Effector memory CD8-positive, alpha-beta T cell (primary cell): ENCODE data around the gene SDK1.
"Not testable (repeated sequence)": the region's sequence is repeated elsewhere in the genome, so short reads cannot be mapped to it uniquely, and the experiment has no call there.

Source experiments
- ATAC-seq: fragments of 150-1000 bp; cut with Tn5 transposase; replicated peaks from 2 replicates; pipeline ENCODE4 v1.10.0; 2021; ENCODE audit warnings: mild to moderate bottlenecking, moderate library complexity
- DNase-seq, 3 experiments: peaks; one replicate each; pipeline ENCODE4 v3.0.0; 2021
- H3K27ac Mint-ChIP-seq, 2 donors: one replicate each; pipeline ENCODE4 v1.8.0; 2022; ENCODE audit warnings: mild to moderate bottlenecking in 2 of 2, mixed read lengths in 2 of 2, moderate library complexity in 2 of 2
- H3K27me3 Mint-ChIP-seq, 2 donors: one replicate each; pipeline ENCODE4 v1.8.0; 2022; ENCODE audit warnings: mixed read lengths in 2 of 2
- H3K36me3 Mint-ChIP-seq: one replicate; pipeline ENCODE4 v1.8.0; 2022; ENCODE audit warnings: mild to moderate bottlenecking, moderate library complexity, mixed read lengths; ENCODE audit not compliant: insufficient read depth
- H3K4me1 Mint-ChIP-seq, 2 donors: one replicate each; pipeline ENCODE4 v1.8.0; 2022; ENCODE audit warnings: low read depth in 2 of 2, mixed read lengths in 2 of 2
- H3K4me3 Mint-ChIP-seq, 2 donors: one replicate each; pipeline ENCODE4 v1.8.0; 2022; ENCODE audit warnings: mild to moderate bottlenecking in 2 of 2, mixed read lengths in 2 of 2, moderate library complexity in 2 of 2
- H3K9me3 Mint-ChIP-seq, 2 donors: one replicate each; pipeline ENCODE4 v1.8.0; 2022; ENCODE audit warnings: mixed read lengths in 2 of 2

The SDK1 gene

GRCh38 chr7:4264206-4264605 lies 963.2 kb downstream of the SDK1 start:
- peaks cover 5 to 15% of the 10 kb centered on the region in 2 donors for H3K27me3 Mint-ChIP-seq
- DNase-seq, H3K4me1 Mint-ChIP-seq, H3K36me3 Mint-ChIP-seq, H3K27ac Mint-ChIP-seq, ATAC-seq, H3K9me3 Mint-ChIP-seq, H3K4me3 Mint-ChIP-seq: not testable (repeated sequence)

GRCh38 chr7:4265066-4265465 lies 964.0 kb downstream of the SDK1 start:
- Mint-ChIP-seq H3K27me3 (peaks cover 0 to 10% of the 10 kb centered on the region in 2 donors), H3K36me3 (no peaks in the 10 kb centered on the region), H3K9me3 (no peaks in the 10 kb centered on the region), H3K27ac (no peak overlapping the region), H3K4me3 (no peak overlapping the region), H3K4me1 (no peaks in the 10 kb centered on the region)
- no peak for ATAC-seq
- no peak for DNase-seq

DNA sequence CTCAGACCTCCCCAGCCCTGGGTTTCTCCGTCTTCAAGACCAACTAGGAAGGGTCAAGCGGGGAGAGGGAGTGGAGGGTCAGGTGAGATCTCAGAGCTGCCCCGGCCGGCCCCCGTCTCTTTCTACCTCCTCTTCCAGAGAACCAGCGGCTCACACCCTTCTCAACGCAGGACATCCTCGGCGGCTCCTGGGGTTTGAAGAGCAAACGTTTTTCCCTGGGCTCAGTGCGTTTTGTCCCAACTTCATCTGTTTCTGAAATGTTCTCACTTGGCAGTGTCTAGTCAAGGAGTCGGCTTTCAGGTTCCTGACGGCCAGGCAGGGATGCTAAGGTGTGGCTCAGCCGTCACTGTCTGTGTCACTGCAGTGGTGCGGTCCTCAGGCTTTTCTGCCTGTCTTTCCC lies 964.6 kb downstream of the SDK1 start:
- H3K27me3 Mint-ChIP-seq, result peaks cover 0 to 4% of the 10 kb centered on the region in 2 donors
- no peak overlapping the region for H3K4me3 Mint-ChIP-seq
- H3K4me1 Mint-ChIP-seq, result no peaks in the 10 kb centered on the region
- no peak for DNase-seq
- no peaks in the 10 kb centered on the region for H3K36me3 Mint-ChIP-seq
- H3K27ac Mint-ChIP-seq, result no peak overlapping the region
- H3K9me3 Mint-ChIP-seq, result no peaks in the 10 kb centered on the region
- no peak for ATAC-seq

- DNase-seq (no peak), ATAC-seq (no peak)
- Mint-ChIP-seq H3K4me3 (no peak overlapping the region), H3K36me3 (no peaks in the 10 kb centered on the region), H3K4me1 (no peaks in the 10 kb centered on the region), H3K9me3 (no peaks in the 10 kb centered on the region), H3K27me3 (no peaks in the 10 kb centered on the region), H3K27ac (no peak overlapping the region)
Measured at GRCh38 chr7:4266270-4267040, 965.4 kb downstream of the SDK1 start.

DNA sequence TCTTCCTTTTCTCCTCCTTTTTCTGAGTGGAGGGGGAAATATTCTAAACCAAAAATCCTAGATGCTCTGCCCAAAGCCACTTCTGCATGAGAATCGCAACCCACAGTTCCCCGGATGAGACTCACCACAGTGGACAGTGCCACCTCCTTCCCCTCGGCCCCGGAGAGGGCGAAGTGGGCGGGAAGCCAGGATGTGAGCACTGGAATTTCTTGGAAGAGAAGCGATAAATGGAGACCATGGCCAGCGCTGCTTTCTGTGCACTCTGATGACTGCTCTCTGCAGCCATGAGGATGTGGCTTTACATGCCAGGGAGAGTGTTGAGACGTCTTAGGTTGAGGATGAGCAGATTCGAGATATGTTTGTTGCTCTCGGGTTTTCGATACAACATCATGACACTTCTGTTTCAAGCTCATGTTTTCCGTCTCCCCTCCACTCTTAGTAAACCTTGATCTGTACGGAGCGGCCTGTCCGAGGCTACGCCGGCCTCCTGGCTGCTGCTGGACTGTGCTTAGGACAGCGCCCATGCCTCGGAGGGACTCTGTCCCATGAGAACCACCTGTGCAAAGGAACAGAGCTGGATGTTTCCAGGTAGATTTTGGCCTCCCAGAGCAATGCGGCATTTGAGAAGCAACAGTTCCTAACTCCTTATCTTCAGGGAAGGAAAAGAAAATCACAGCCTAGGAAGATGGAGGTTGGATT lies 966.4 kb downstream of the SDK1 start:
- ATAC-seq (no peak), DNase-seq (no peak)
- H3K4me1 Mint-ChIP-seq, result no peaks in the 10 kb centered on the region
- H3K4me3 Mint-ChIP-seq, result no peak overlapping the region
- H3K9me3 Mint-ChIP-seq, result no peaks in the 10 kb centered on the region
- H3K36me3 Mint-ChIP-seq, result no peaks in the 10 kb centered on the region
- no peak overlapping the region for H3K27ac Mint-ChIP-seq
- no peaks in the 10 kb centered on the region for H3K27me3 Mint-ChIP-seq

GRCh38 chr7:4268040-4268965 lies 967.3 kb downstream of the SDK1 start:
- DNase-seq, result no peak

DNA sequence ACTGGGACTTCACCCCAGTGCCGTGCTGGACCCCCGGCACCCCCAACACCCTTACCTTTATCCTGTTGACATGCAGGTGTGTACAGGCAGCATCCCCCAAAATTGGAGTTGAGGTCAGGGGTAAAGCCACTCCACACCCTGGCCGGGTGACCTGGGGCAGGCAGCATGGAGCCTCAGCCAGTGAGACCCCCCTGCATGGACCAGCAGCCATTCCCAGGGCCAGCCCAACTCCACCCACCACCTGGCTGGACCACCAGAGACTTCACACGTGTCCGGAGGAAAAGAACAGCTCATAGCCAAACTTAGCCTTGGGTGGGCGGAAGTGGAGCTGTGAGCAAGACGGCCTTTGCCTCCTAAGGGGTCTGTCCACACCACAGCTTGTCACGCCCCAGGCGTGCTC lies 968.0 kb downstream of the SDK1 start:
- Mint-ChIP-seq H3K4me3 (no peak overlapping the region), H3K4me1 (no peaks in the 10 kb centered on the region), H3K36me3 (no peaks in the 10 kb centered on the region), H3K9me3 (peaks cover 0 to 4% of the 10 kb centered on the region in 2 donors), H3K27me3 (no peaks in the 10 kb centered on the region), H3K27ac (no peak overlapping the region)
- DNase-seq (no peak), ATAC-seq (no peak)

More at GRCh38 chr7:4268040-4268965, 967.3 kb downstream of the SDK1 start:
- no peak overlapping the region for H3K27ac Mint-ChIP-seq
- no peaks in the 10 kb centered on the region for H3K4me1 Mint-ChIP-seq
- H3K27me3 Mint-ChIP-seq, result no peaks in the 10 kb centered on the region
- no peak overlapping the region for H3K4me3 Mint-ChIP-seq
- no peaks in the 10 kb centered on the region for H3K9me3 Mint-ChIP-seq
- no peak for ATAC-seq
- no peaks in the 10 kb centered on the region for H3K36me3 Mint-ChIP-seq

- H3K36me3 Mint-ChIP-seq, result no peaks in the 10 kb centered on the region
- no peak overlapping the region for H3K4me3 Mint-ChIP-seq
- DNase-seq (no peak), ATAC-seq (no peak)
- no peaks in the 10 kb centered on the region for H3K27me3 Mint-ChIP-seq
- peaks cover 4 to 10% of the 10 kb centered on the region in 2 donors for H3K9me3 Mint-ChIP-seq
- H3K27ac Mint-ChIP-seq, result no peak overlapping the region
- H3K4me1 Mint-ChIP-seq, result no peaks in the 10 kb centered on the region
Measured at GRCh38 chr7:4269746-4270145, 968.7 kb downstream of the SDK1 start.

DNA sequence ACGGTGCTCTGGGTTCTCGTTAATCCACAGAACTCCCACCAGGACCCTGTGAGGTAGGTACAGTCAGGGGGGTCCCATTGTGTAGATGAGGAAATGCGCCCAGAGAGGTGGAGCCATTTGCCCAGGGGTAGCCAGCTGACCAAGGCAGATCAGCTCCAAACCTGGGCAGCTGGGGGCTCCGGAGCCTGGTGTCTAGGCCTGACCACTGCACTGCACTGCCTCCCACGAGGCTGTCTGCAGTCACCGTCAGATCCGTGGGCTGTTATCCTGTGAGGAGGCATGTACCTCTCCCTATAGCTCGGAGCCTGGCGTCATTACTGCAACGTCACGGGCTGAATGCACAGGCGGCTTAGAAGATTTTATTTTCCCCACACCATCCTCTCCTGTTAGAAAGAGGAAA lies 969.2 kb downstream of the SDK1 start:
- Mint-ChIP-seq H3K27me3 (no peaks in the 10 kb centered on the region), H3K4me3 (no peak overlapping the region), H3K4me1 (no peaks in the 10 kb centered on the region), H3K36me3 (no peaks in the 10 kb centered on the region), H3K27ac (no peak overlapping the region), H3K9me3 (peaks cover 4 to 10% of the 10 kb centered on the region in 2 donors)
- DNase-seq, result no peak
- ATAC-seq, result no peak

GRCh38 chr7:4270941-4271715 lies 970.1 kb downstream of the SDK1 start:
- no peak overlapping the region for H3K27ac Mint-ChIP-seq
- H3K4me1 Mint-ChIP-seq, result no peaks in the 10 kb centered on the region
- H3K36me3 Mint-ChIP-seq, result no peaks in the 10 kb centered on the region
- H3K9me3 Mint-ChIP-seq, result peaks cover 4 to 10% of the 10 kb centered on the region in 2 donors
- H3K27me3 Mint-ChIP-seq, result no peaks in the 10 kb centered on the region
- no peak for ATAC-seq
- DNase-seq, result no peak
- H3K4me3 Mint-ChIP-seq, result no peak overlapping the region

- Mint-ChIP-seq H3K36me3 (no peaks in the 10 kb centered on the region), H3K4me1 (peaks cover 0 to 4% of the 10 kb centered on the region in 2 donors), H3K27ac (no peak overlapping the region), H3K9me3 (peaks cover 6 to 10% of the 10 kb centered on the region in 2 donors), H3K27me3 (no peaks in the 10 kb centered on the region), H3K4me3 (no peak overlapping the region)
- DNase-seq (no peak), ATAC-seq (no peak)
Measured at GRCh38 chr7:4271716-4272015, 970.6 kb downstream of the SDK1 start.

DNA sequence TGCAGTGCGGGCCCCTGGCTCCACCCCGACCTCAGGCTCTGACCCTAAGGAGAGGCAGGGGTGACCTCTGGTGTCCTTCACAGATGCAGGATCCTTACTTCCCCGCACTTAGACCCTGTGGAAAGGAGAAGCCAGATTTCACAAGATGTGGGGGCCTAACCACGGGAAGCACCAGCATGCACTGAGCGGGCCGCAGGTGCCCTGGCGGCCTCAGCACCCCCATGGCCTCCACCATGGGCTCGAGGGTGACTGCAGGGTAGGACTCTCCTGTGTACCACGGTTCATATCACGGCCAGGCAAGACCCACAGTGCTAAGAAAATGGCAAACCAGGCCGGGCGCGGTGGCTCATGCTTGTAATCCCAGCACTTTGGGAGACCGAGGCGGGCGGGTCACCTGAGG lies 971.1 kb downstream of the SDK1 start:
- H3K27me3 Mint-ChIP-seq, result no peaks in the 10 kb centered on the region
- no peak for ATAC-seq
- no peak overlapping the region for H3K4me3 Mint-ChIP-seq
- no peak for DNase-seq
- peaks cover 6 to 10% of the 10 kb centered on the region in 2 donors for H3K9me3 Mint-ChIP-seq
- peaks cover 0 to 5% of the 10 kb centered on the region in 2 donors for H3K4me1 Mint-ChIP-seq
- H3K36me3 Mint-ChIP-seq, result no peaks in the 10 kb centered on the region
- H3K27ac Mint-ChIP-seq, result no peak overlapping the region
